Measurements from ENCODE around the gene NIFK. TPM values are rescaled to one million over a fixed set of nuclear protein-coding genes. Genes with fewer than 3 reads are reported as not detected.

The NIFK gene
- polyA plus RNA-seq, 1 of the 3 experiments (the other 2 are of a cell fraction), result 17.0 TPM

- Histone ChIP-seq H3K79me2 (ENCODE audit: insufficient read depth) (no peaks in the 10 kb centered on the region), H3K27me3 (ENCODE audit: insufficient read depth) (no peaks in the 10 kb centered on the region), H3F3A (replicated peaks; ENCODE audit: insufficient read depth) (no peaks in the 10 kb centered on the region), H3K4me1 (ENCODE audit: control insufficient read depth in 1 of 2, insufficient read depth in 2 of 2, low read depth in 1 of 2, low read length in 1 of 2) (peaks cover 0 to 6% of the 10 kb centered on the region in 2 experiments; a peak in 1 of 4 replicates), H4K20me1 (ENCODE audit: insufficient read depth) (no peaks in the 10 kb centered on the region), H2AFZ (ENCODE audit: low read depth) (no peak overlapping the region), H3K27ac (ENCODE audit: low read depth in 2 of 2, low read length in 1 of 2) (no peak overlapping the region), H3K9ac (no peak overlapping the region), H3K4me3 (ENCODE audit: low read depth in 2 of 2, low read length in 1 of 2) (no peak overlapping the region), H3K9me3 (no peaks in the 10 kb centered on the region), H3K9me2 (no peaks in the 10 kb centered on the region), H3K36me3 (replicated peaks in 1 of 2; ENCODE audit: control insufficient read depth in 1 of 2, insufficient read depth in 2 of 2, low read length in 1 of 2) (no peaks in the 10 kb centered on the region), H3K4me2 (no peak overlapping the region)
- 93% methylated on average over 2 of the region's 2 CpGs for WGBS (ENCODE audit: low lambda C conversion rate)
- no peak for DNase-seq
- ChIA-PET CTCF (interaction anchor here (0.9 to 2.9 kb wide), 10 partner anchors 10 to 276 kb away, joined by 3 to 17 read pairs (median 5); partner anchors contain the start of gene RNU4ATAC), POLR2A (interaction anchor here (1.3 to 1.4 kb wide), 2 partner anchors 39 to 158 kb away, joined by 5 to 7 read pairs; partner anchors contain the start of gene RNU4ATAC)
- TF ChIP-seq YY1 (IDR thresholded peaks at IDR 0.05; ENCODE audit: low read depth), result no peak
- TF ChIP-seq TCF12 (IDR thresholded peaks at IDR 0.05), result no peak
- no peak for TF ChIP-seq ELF1 (IDR thresholded peaks at IDR 0.05)
- no peak for TF ChIP-seq JUND (IDR thresholded peaks at IDR 0.05)
- TF ChIP-seq ZBTB33 (IDR thresholded peaks at IDR 0.05; ENCODE audit: borderline replicate concordance, low read depth), result no peak
- no peak for TF ChIP-seq CHD2 (IDR thresholded peaks at IDR 0.05; ENCODE audit: low read length, partially characterized antibody)
Observed at GRCh38 chr2:121688820-121689219, 47.9 kb downstream of the NIFK start.

GRCh38 chr2:121686902-121687301 is 49.8 kb downstream of the NIFK start:
- CTCF ChIA-PET, result no interaction called here
- Histone ChIP-seq H3K9ac (no peak overlapping the region), H3F3A (replicated peaks; ENCODE audit: insufficient read depth) (no peaks in the 10 kb centered on the region), H3K4me3 (ENCODE audit: low read depth in 2 of 2, low read length in 1 of 2) (no peak overlapping the region), H3K27me3 (ENCODE audit: insufficient read depth) (no peaks in the 10 kb centered on the region), H3K4me2 (no peak overlapping the region), H3K36me3 (replicated peaks in 1 of 2; ENCODE audit: control insufficient read depth in 1 of 2, insufficient read depth in 2 of 2, low read length in 1 of 2) (no peaks in the 10 kb centered on the region), H3K79me2 (ENCODE audit: insufficient read depth) (no peaks in the 10 kb centered on the region), H3K9me2 (no peaks in the 10 kb centered on the region), H3K27ac (ENCODE audit: low read depth in 2 of 2, low read length in 1 of 2) (no peak overlapping the region), H3K9me3 (peaks cover 16% of the 10 kb centered on the region; the same call in 1 of the 2 replicates), H2AFZ (ENCODE audit: low read depth) (no peak overlapping the region), H4K20me1 (ENCODE audit: insufficient read depth) (no peaks in the 10 kb centered on the region), H3K4me1 (ENCODE audit: control insufficient read depth in 1 of 2, insufficient read depth in 2 of 2, low read depth in 1 of 2, low read length in 1 of 2) (peaks cover 0 to 6% of the 10 kb centered on the region in 2 experiments; a peak in 1 of 4 replicates)
- TF ChIP-seq, protein P1, sequence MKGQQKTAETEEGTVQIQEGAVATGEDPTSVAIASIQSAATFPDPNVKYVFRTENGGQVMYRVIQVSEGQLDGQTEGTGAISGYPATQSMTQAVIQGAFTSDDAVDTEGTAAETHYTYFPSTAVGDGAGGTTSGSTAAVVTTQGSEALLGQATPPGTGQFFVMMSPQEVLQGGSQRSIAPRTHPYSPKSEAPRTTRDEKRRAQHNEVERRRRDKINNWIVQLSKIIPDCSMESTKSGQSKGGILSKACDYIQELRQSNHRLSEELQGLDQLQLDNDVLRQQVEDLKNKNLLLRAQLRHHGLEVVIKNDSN (IDR thresholded peaks at IDR 0.05; ENCODE audit: borderline replicate concordance, low read depth), result no peak
- no peak for TF ChIP-seq RCOR1 (IDR thresholded peaks at IDR 0.05; ENCODE audit: low read length)
- no peak for TF ChIP-seq POLR2AphosphoS5 (IDR thresholded peaks at IDR 0.05; ENCODE audit: low read depth, low read length)
- TF ChIP-seq NFIC (IDR thresholded peaks at IDR 0.05; ENCODE audit: borderline replicate concordance), result no peak
- no peak for TF ChIP-seq SIN3A (IDR thresholded peaks at IDR 0.05; ENCODE audit: borderline replicate concordance, low read depth, low read length)
- no peak for TF ChIP-seq NRF1 (IDR thresholded peaks at IDR 0.05; ENCODE audit: low read depth, low read length)
- TF ChIP-seq, protein P2, sequence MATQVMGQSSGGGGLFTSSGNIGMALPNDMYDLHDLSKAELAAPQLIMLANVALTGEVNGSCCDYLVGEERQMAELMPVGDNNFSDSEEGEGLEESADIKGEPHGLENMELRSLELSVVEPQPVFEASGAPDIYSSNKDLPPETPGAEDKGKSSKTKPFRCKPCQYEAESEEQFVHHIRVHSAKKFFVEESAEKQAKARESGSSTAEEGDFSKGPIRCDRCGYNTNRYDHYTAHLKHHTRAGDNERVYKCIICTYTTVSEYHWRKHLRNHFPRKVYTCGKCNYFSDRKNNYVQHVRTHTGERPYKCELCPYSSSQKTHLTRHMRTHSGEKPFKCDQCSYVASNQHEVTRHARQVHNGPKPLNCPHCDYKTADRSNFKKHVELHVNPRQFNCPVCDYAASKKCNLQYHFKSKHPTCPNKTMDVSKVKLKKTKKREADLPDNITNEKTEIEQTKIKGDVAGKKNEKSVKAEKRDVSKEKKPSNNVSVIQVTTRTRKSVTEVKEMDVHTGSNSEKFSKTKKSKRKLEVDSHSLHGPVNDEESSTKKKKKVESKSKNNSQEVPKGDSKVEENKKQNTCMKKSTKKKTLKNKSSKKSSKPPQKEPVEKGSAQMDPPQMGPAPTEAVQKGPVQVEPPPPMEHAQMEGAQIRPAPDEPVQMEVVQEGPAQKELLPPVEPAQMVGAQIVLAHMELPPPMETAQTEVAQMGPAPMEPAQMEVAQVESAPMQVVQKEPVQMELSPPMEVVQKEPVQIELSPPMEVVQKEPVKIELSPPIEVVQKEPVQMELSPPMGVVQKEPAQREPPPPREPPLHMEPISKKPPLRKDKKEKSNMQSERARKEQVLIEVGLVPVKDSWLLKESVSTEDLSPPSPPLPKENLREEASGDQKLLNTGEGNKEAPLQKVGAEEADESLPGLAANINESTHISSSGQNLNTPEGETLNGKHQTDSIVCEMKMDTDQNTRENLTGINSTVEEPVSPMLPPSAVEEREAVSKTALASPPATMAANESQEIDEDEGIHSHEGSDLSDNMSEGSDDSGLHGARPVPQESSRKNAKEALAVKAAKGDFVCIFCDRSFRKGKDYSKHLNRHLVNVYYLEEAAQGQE (IDR thresholded peaks at IDR 0.05; ENCODE audit: low read depth, low read length), result no peak
- TF ChIP-seq FOXJ3 (CRISPR knock-in tag; IDR thresholded peaks at IDR 0.05), result no peak
- TF ChIP-seq RAD21 (IDR thresholded peaks at IDR 0.05; ENCODE audit: low read length), result no peak
- TF ChIP-seq, protein P3, sequence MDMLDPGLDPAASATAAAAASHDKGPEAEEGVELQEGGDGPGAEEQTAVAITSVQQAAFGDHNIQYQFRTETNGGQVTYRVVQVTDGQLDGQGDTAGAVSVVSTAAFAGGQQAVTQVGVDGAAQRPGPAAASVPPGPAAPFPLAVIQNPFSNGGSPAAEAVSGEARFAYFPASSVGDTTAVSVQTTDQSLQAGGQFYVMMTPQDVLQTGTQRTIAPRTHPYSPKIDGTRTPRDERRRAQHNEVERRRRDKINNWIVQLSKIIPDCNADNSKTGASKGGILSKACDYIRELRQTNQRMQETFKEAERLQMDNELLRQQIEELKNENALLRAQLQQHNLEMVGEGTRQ (IDR thresholded peaks at IDR 0.05; ENCODE audit: borderline replicate concordance, low read depth, low read length), result no peak
- no peak for TF ChIP-seq TCF12 (IDR thresholded peaks at IDR 0.05)
- no peak for TF ChIP-seq GATA2 (CRISPR knock-in tag; IDR thresholded peaks at IDR 0.05)
- TF ChIP-seq, protein P4, sequence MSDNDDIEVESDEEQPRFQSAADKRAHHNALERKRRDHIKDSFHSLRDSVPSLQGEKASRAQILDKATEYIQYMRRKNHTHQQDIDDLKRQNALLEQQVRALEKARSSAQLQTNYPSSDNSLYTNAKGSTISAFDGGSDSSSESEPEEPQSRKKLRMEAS (IDR thresholded peaks at IDR 0.05; ENCODE audit: low read depth), result no peak
- TF ChIP-seq EZH2phosphoT487 (IDR thresholded peaks at IDR 0.05; ENCODE audit: borderline replicate concordance, low read depth), result no peak
- no peak for TF ChIP-seq SMC3 (IDR thresholded peaks at IDR 0.05; ENCODE audit: low read depth, low read length)
- 62% methylated on average over 2 of the region's 2 CpGs for WGBS (ENCODE audit: low lambda C conversion rate)
- DNase-seq, result no peak
- POLR2A ChIA-PET, result no interaction called here
